Measurements from ENCODE around the gene AKR7A2. TPM values are rescaled to one million over a fixed set of nuclear protein-coding genes. Genes with fewer than 3 reads are reported as not detected.
"Not testable (repeated sequence)": the region's sequence is repeated elsewhere in the genome, so short reads cannot be mapped to it uniquely, and the experiment has no call there.

AKR7A2 gene
- total RNA-seq, 2 experiments from 2014 or later: 11.1 to 11.8 TPM

DNA sequence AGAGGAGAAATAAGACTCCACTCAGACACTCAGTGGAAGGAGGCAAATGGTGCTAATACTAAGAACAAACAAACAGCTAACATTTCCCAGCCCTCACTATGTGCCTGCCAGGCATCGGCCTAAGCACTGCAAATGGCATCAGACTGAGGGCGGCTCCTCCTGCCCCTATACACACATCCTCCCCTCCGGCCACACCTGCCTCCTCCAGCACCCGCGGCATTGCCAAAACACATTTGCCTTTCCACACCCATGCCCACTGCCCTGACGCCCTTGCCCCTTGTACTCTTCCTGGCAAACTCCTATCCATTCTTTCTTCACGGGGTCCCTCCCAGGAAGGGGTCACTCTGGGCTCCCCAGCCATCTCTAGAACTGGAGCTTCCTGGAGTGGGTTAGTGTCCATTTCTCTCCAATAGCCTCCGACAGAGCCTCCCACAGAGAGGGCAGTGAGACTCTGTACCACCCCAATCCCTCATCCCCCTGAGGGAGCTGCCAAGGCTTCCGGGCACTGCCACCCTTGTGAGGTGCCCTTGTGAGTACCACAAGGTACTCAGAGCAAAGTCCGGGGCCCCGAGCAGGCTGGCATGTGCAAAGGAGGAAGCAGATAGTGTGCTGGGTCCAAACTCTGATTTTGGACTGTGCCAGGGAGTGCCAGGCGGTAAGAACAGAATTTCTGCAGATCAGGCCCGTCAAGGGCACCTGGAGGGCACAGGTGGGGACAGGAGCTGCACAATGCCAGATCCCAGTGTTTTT, 24.3 kb downstream of the AKR7A2 start:
- Histone ChIP-seq H3K4me1 (ENCODE audit: insufficient read depth, low read length) (peaks cover 8% of the 10 kb centered on the region), H3K27ac (ENCODE audit: low read depth in 1 of 2, low read length in 2 of 2) (no peak overlapping the region), H3K27me3 (ENCODE audit: control insufficient read depth in 1 of 2, insufficient read depth in 2 of 2, low read length in 2 of 2) (peaks cover 0 to 9% of the 10 kb centered on the region in 2 experiments), H3K9me3 (ENCODE audit: control insufficient read depth in 1 of 2, insufficient read depth in 1 of 2, low read length in 2 of 2) (peaks cover 0 to 9% of the 10 kb centered on the region in 2 experiments), H3K4me3 (ENCODE audit: low read length) (no peak overlapping the region), H3K36me3 (ENCODE audit: insufficient read depth, low read length) (no peaks in the 10 kb centered on the region)
- no peak for TF ChIP-seq CTCF (IDR thresholded peaks at IDR 0.05)
- no peak for DNase-seq
- ChIA-PET CTCF (no interaction called here), POLR2A (no interaction called here)
- H3K9me3 Mint-ChIP-seq: no peaks in the 10 kb centered on the region
- H3K36me3 Mint-ChIP-seq (ENCODE audit: low read depth): peaks cover 19% of the 10 kb centered on the region
- H3K4me1 Mint-ChIP-seq (ENCODE audit: low read depth): peaks cover 9% of the 10 kb centered on the region
- H3K4me3 Mint-ChIP-seq: peak overlapping the region; percentile 67
- intact Hi-C loops (cut with DNase I, micrococcal nuclease): no loop called here
- H3K27me3 Mint-ChIP-seq: peaks cover 14% of the 10 kb centered on the region
- ATAC-seq (ENCODE audit: poor library complexity): no peak
- H3K27ac Mint-ChIP-seq: no peak overlapping the region

GRCh38 chr1:19285807-19286206, 26.1 kb downstream of the AKR7A2 start:
- POLR2A ChIA-PET; H3K27me3 ChIP-seq (ENCODE audit: control insufficient read depth in 1 of 2, insufficient read depth in 2 of 2, low read length in 2 of 2): not testable (repeated sequence)

DNA sequence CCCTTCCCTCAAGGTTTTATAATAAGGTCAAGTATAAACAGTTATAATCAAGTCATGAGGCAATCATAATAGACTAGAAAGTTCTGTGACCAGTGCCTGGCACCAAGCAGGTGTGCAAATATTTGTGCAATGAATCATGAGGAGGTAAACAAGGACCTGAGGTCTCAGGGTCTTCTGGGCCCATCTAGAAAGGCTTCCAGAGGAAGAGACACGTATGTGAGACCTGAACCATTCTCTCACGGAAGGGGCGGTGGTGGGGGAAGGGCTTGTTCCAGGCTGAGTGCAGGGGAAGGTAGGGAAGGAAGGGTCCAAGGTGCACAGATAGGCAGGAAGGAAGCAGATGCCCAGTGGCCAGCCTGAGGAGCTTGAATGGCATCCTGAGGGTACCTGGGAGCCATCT, 26.6 kb downstream of the AKR7A2 start:
- POLR2A ChIA-PET; H3K4me3 Mint-ChIP-seq; intact Hi-C loops (cut with DNase I, micrococcal nuclease): not testable (repeated sequence)

More at GRCh38 chr1:19285807-19286206, 26.1 kb downstream of the AKR7A2 start:
- H3K4me1 ChIP-seq (ENCODE audit: insufficient read depth, low read length); H3K9me3 ChIP-seq (ENCODE audit: control insufficient read depth in 1 of 2, insufficient read depth in 1 of 2, low read length in 2 of 2); H3K9me3 Mint-ChIP-seq; intact Hi-C loops (cut with DNase I, micrococcal nuclease); CTCF ChIA-PET; ATAC-seq (ENCODE audit: poor library complexity); H3K4me3 ChIP-seq (ENCODE audit: low read length); DNase-seq; H3K36me3 Mint-ChIP-seq (ENCODE audit: low read depth); H3K36me3 ChIP-seq (ENCODE audit: insufficient read depth, low read length); H3K4me1 Mint-ChIP-seq (ENCODE audit: low read depth); H3K4me3 Mint-ChIP-seq; H3K27ac ChIP-seq (ENCODE audit: low read depth in 1 of 2, low read length in 2 of 2); H3K27ac Mint-ChIP-seq: not testable (repeated sequence)
- H3K27me3 Mint-ChIP-seq: peaks cover 14% of the 10 kb centered on the region

GRCh38 chr1:19284881-19285280, 27.1 kb downstream of the AKR7A2 start:
- no peak for TF ChIP-seq CTCF (IDR thresholded peaks at IDR 0.05)
- H3K9me3 Mint-ChIP-seq: no peaks in the 10 kb centered on the region
- Histone ChIP-seq H3K4me1 (ENCODE audit: insufficient read depth, low read length) (peaks cover 8% of the 10 kb centered on the region), H3K27ac (ENCODE audit: low read depth in 1 of 2, low read length in 2 of 2) (no peak overlapping the region), H3K9me3 (ENCODE audit: control insufficient read depth in 1 of 2, insufficient read depth in 1 of 2, low read length in 2 of 2) (no peaks in the 10 kb centered on the region), H3K36me3 (ENCODE audit: insufficient read depth, low read length) (no peaks in the 10 kb centered on the region), H3K27me3 (ENCODE audit: control insufficient read depth in 1 of 2, insufficient read depth in 2 of 2, low read length in 2 of 2) (peaks cover 0 to 9% of the 10 kb centered on the region in 2 experiments), H3K4me3 (ENCODE audit: low read length) (no peak overlapping the region)
- no peaks in the 10 kb centered on the region for H3K36me3 Mint-ChIP-seq (ENCODE audit: low read depth)
- CTCF ChIA-PET: no interaction called here
- H3K4me1 Mint-ChIP-seq (ENCODE audit: low read depth): peaks cover 9% of the 10 kb centered on the region
- ATAC-seq (ENCODE audit: poor library complexity): no peak
- H3K27ac Mint-ChIP-seq: no peak overlapping the region
- DNase-seq: no peak
- H3K4me3 Mint-ChIP-seq: no peak overlapping the region
- POLR2A ChIA-PET: no interaction called here
- intact Hi-C loops (cut with DNase I, micrococcal nuclease): no loop called here
- H3K27me3 Mint-ChIP-seq: peaks cover 13% of the 10 kb centered on the region

More for the DNA sequence above, 26.6 kb downstream of the AKR7A2 start:
- H3K27ac Mint-ChIP-seq; H3K9me3 ChIP-seq (ENCODE audit: control insufficient read depth in 1 of 2, insufficient read depth in 1 of 2, low read length in 2 of 2); H3K9me3 Mint-ChIP-seq; H3K36me3 Mint-ChIP-seq (ENCODE audit: low read depth); H3K36me3 ChIP-seq (ENCODE audit: insufficient read depth, low read length); H3K4me1 Mint-ChIP-seq (ENCODE audit: low read depth); H3K27me3 ChIP-seq (ENCODE audit: control insufficient read depth in 1 of 2, insufficient read depth in 2 of 2, low read length in 2 of 2); H3K4me1 ChIP-seq (ENCODE audit: insufficient read depth, low read length); H3K27ac ChIP-seq (ENCODE audit: low read depth in 1 of 2, low read length in 2 of 2); ATAC-seq (ENCODE audit: poor library complexity); DNase-seq; CTCF ChIA-PET; H3K4me3 ChIP-seq (ENCODE audit: low read length): not testable (repeated sequence)
- H3K27me3 Mint-ChIP-seq: peaks cover 14% of the 10 kb centered on the region
